Mesenchymal stem cell (in vitro differentiated cells and primary cell): ENCODE measurements around the gene LIMCH1.

Source experiments
- DNase-seq: peaks from one replicate; pipeline ENCODE4 v3.0.0-alpha.2; 2013
- H2AFZ ChIP-seq: one replicate; pipeline ENCODE4 v1.6.1; 2013; ENCODE audit warnings: low read depth, mild to moderate bottlenecking, control low read depth, inconsistent platforms, low read length, moderate library complexity
- H2AK5ac ChIP-seq: 2 replicates; pipeline ENCODE4 v1.6.1; 2013; ENCODE audit warnings: low read length, moderate library complexity, mild to moderate bottlenecking, inconsistent platforms; ENCODE audit not compliant: severe bottlenecking
- H2BK120ac ChIP-seq: one replicate; pipeline ENCODE4 v1.6.1; 2013; ENCODE audit warnings: low read depth, mild to moderate bottlenecking, inconsistent platforms, low read length, moderate library complexity
- H2BK12ac ChIP-seq, 2 experiments: one replicate each; pipeline ENCODE4 v1.6.1; 2013; ENCODE audit warnings: inconsistent platforms in 2 of 2, low read length in 2 of 2, mild to moderate bottlenecking in 2 of 2, moderate library complexity in 2 of 2, control low read depth in 1 of 2
- H2BK15ac ChIP-seq: one replicate; pipeline ENCODE4 v1.6.1; 2013; ENCODE audit warnings: mild to moderate bottlenecking, low read depth, inconsistent platforms; ENCODE audit not compliant: poor library complexity, severe bottlenecking
- H2BK5ac ChIP-seq: 2 replicates; pipeline ENCODE4 v1.6.1; 2013; ENCODE audit warnings: low read depth, mild to moderate bottlenecking, low read length, control low read depth, inconsistent platforms; ENCODE audit not compliant: poor library complexity, severe bottlenecking
- H3K14ac ChIP-seq, 2 experiments: one replicate each; pipeline ENCODE4 v1.6.1; 2013; ENCODE audit warnings: inconsistent platforms in 2 of 2, low read length in 2 of 2, control low read depth in 1 of 2, mild to moderate bottlenecking in 1 of 2, moderate library complexity in 1 of 2
- H3K18ac ChIP-seq, 2 experiments: one replicate each; pipeline ENCODE4 v1.6.1; 2013; ENCODE audit warnings: inconsistent platforms in 2 of 2, low read length in 2 of 2, control low read depth in 1 of 2, low read depth in 1 of 2, mild to moderate bottlenecking in 1 of 2
- H3K23ac ChIP-seq, 2 experiments: one replicate each; pipeline ENCODE4 v1.6.1; 2013; ENCODE audit warnings: inconsistent platforms in 2 of 2, low read length in 2 of 2, mild to moderate bottlenecking in 2 of 2, moderate library complexity in 2 of 2, control low read depth in 1 of 2
- H3K27ac ChIP-seq: 2 replicates; pipeline ENCODE4 v1.5.1; 2013; ENCODE audit warnings: mild to moderate bottlenecking, moderate library complexity, low read length, control low read depth, inconsistent platforms; ENCODE audit not compliant: poor library complexity, severe bottlenecking
- H3K27me3 ChIP-seq, 2 experiments: 2 replicates each; pipeline versions ENCODE4 v1.6.1 to v1.7.0; 2013; ENCODE audit warnings: low read length in 2 of 2, mild to moderate bottlenecking in 2 of 2, moderate library complexity in 2 of 2, control low read depth in 1 of 2, inconsistent platforms in 1 of 2; ENCODE audit not compliant: control insufficient read depth in 1 of 2, insufficient read depth in 1 of 2
- H3K36me3 ChIP-seq, 2 experiments: 2 replicates each; pipeline versions ENCODE4 v1.6.1 to v1.7.0; 2013; ENCODE audit warnings: low read length in 2 of 2, control low read depth in 1 of 2, inconsistent platforms in 1 of 2, low read depth in 1 of 2, mild to moderate bottlenecking in 1 of 2; ENCODE audit not compliant: insufficient read depth in 2 of 2, control insufficient read depth in 1 of 2
- H3K4ac ChIP-seq, 2 experiments: one replicate each; pipeline ENCODE4 v1.6.1; 2013; ENCODE audit warnings: inconsistent platforms in 2 of 2, low read length in 2 of 2, mild to moderate bottlenecking in 2 of 2, moderate library complexity in 2 of 2, control low read depth in 1 of 2, low read depth in 1 of 2
- H3K4me1 ChIP-seq: 2 replicates; pipeline ENCODE4 v1.6.1; 2013; ENCODE audit warnings: low read depth, low read length, control low read depth; ENCODE audit not compliant: control insufficient read depth, insufficient read depth
- H3K4me2 ChIP-seq: 2 replicates; pipeline ENCODE4 v1.6.1; 2013; ENCODE audit warnings: low read length, mild to moderate bottlenecking, inconsistent platforms; ENCODE audit not compliant: poor library complexity, severe bottlenecking
- H3K4me3 ChIP-seq, 2 experiments: 2 replicates each; pipeline versions ENCODE4 v1.5.1 to v1.7.0; 2013; ENCODE audit warnings: low read length in 2 of 2, mild to moderate bottlenecking in 2 of 2, control low read depth in 1 of 2, low read depth in 1 of 2; ENCODE audit not compliant: insufficient read depth in 1 of 2
- H3K79me1 ChIP-seq: replicated peaks from 2 replicates; pipeline ENCODE4 v1.6.1; 2013; ENCODE audit warnings: mild to moderate bottlenecking, control low read depth, low read length, inconsistent platforms; ENCODE audit not compliant: poor library complexity, severe bottlenecking
- H3K9ac ChIP-seq: 2 replicates; pipeline ENCODE4 v1.7.0; 2013; ENCODE audit warnings: mild to moderate bottlenecking, low read length, moderate library complexity
- H3K9me3 ChIP-seq: 2 replicates; pipeline ENCODE4 v1.7.0; 2013; ENCODE audit warnings: mild to moderate bottlenecking, low read length; ENCODE audit not compliant: control insufficient read depth
- H4K8ac ChIP-seq: one replicate; pipeline ENCODE4 v1.6.1; 2013; ENCODE audit warnings: inconsistent platforms, mild to moderate bottlenecking, low read length, moderate library complexity
- H4K91ac ChIP-seq: one replicate; pipeline ENCODE4 v1.6.1; 2013; ENCODE audit warnings: mild to moderate bottlenecking, low read length, inconsistent platforms
- WGBS: methylation state at CpG from one replicate; pipeline ENCODE4 v1.1.7; 2013; ENCODE audit warnings: mixed read lengths; 5-methylcytosine and 5-hydroxymethylcytosine counted together

Gene LIMCH1

DNA sequence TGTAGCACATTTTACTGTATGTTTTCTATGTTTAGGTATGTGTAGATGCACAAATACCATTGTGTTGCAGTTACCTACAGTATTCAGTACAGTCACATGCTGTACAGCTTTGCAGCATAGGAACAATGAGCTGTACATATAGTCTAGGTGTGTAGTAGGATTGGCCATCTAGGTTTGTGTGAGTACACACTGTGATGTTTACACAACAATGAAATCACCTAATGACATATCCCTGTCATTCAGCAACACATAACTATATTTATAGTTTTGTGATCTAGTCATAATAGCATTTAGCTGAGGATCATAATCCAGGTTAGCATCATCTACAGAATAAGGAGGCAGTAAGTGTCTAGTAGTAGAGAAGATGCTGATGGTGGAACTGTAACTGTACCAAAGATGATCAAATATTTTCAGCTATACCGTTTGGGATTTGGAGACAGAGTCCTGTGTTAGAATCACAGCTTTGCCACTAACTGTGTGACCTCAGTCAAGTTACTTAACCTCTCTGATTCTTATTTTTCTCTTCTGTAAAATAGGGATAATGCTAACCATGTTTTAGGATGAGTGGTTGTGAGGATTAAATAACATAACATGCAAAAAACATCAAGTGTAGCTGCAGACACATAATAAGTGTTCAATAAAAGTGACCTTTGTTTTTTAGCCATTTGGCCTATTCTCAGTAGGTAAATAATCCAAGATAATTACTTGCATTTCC, 73.3 kb downstream of the LIMCH1 start:
- Histone ChIP-seq H3K36me3 (no peaks in the 10 kb centered on the region), H3K27me3 (peaks cover 0 to 9% of the 10 kb centered on the region in 2 experiments), H4K91ac (no peak overlapping the region), H3K18ac (no peak overlapping the region), H2BK5ac (no peak overlapping the region), H3K4me1 (peaks cover 6% of the 10 kb centered on the region), H3K14ac (no peak overlapping the region), H3K27ac (no peak overlapping the region), H2BK12ac (no peak overlapping the region), H2BK120ac (no peak overlapping the region), H3K9me3 (no peaks in the 10 kb centered on the region), H3K23ac (no peak overlapping the region), H3K9ac (no peak overlapping the region), H2AFZ (no peak overlapping the region), H3K4ac (no peak overlapping the region), H2BK15ac (no peak overlapping the region), H4K8ac (no peak overlapping the region), H3K79me1 (no peaks in the 10 kb centered on the region), H2AK5ac (no peak overlapping the region), H3K4me3 (no peak overlapping the region), H3K4me2 (no peak overlapping the region)
- no peak for DNase-seq
- 80% methylated on average over 1 of the region's 1 CpG for WGBS

DNA sequence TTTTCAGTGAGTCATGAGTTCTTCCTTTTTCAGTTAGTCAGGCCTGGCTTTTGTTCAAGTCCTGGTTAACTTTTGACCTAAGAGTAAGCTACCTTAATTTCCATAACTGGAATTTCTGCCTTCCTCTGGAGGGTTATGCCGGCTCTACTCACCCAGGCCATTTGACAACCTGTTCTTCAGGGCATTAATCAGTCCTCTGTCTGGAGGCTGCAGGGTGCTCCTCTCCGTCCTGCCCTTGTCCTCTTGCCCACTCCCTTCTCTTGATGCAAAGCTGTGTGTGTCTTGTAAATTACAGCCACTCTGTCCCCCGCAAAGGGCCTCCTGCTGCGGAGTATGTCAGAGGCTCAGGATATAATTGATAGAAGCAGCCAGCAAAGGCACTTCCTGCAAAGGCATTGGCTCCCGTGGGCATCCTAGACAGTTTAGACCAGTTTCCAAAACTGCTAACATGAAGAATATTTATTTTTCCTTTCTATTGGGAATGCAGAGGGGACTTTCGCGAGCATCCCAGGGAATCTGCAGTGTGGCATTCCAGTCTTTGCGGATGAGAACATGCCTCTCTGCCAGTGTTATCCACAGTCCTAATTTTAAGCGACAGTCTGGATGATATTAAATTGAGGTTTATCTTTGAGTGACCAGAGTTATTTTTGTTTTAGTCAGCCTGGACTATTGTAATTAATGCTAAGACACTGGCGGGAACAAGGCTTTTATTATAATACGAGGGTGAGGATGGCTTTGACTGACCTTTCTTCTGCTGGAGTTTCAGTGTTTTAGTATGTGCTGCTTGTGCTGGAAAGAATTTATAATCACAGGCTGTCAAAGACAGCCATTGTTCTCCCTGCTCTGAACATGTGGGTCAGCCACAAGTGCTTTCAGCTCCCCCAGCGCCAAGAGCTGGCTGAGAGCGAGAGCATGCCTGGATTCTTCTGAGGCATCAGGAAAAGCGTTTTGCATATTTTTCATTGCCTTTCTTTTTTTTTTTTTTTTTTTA, 74.2 kb downstream of the LIMCH1 start:
- no peak overlapping the region for H3K18ac ChIP-seq
- no peak overlapping the region for H2BK15ac ChIP-seq
- H2AK5ac ChIP-seq = no peak overlapping the region
- peak; percentile 55 for DNase-seq
- no peak overlapping the region for H3K9ac ChIP-seq
- no peak overlapping the region for H4K91ac ChIP-seq
- no peaks in the 10 kb centered on the region for H3K79me1 ChIP-seq
- H3K27me3 ChIP-seq = peaks cover 0 to 9% of the 10 kb centered on the region in 2 experiments
- no peak overlapping the region for H4K8ac ChIP-seq
- H3K4me2 ChIP-seq = peak overlapping the region; percentile 6
- H3K14ac ChIP-seq = no peak overlapping the region
- peaks cover 6% of the 10 kb centered on the region for H3K4me1 ChIP-seq
- H3K27ac ChIP-seq = peak overlapping the region; percentile 9
- WGBS = 27% methylated on average over 13 of the region's 14 CpGs
- no peak overlapping the region for H2BK12ac ChIP-seq
- no peak overlapping the region for H2BK120ac ChIP-seq
- no peak overlapping the region for H2AFZ ChIP-seq
- no peaks in the 10 kb centered on the region for H3K9me3 ChIP-seq
- no peaks in the 10 kb centered on the region for H3K36me3 ChIP-seq
- H3K4ac ChIP-seq = no peak overlapping the region
- H3K4me3 ChIP-seq = no peak overlapping the region
- no peak overlapping the region for H3K23ac ChIP-seq
- H2BK5ac ChIP-seq = no peak overlapping the region

DNA sequence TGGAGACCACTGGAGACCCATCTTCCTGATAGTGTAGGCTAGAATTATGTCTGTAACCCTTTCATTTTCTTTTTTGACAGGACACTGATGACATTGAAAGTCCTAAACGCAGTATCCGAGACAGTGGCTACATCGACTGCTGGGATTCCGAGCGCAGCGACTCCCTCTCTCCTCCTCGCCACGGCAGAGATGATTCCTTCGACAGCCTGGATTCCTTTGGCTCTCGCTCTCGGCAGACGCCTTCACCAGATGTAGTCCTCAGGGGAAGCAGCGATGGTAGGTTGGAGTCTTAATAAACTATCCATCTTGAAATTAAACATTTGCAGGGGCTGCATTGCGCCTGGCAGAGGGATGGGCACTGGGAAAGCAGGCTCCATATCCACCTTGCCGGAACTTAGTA, 75.4 kb downstream of the LIMCH1 start:
- H3K14ac ChIP-seq = no peak overlapping the region
- no peak overlapping the region for H4K91ac ChIP-seq
- no peak overlapping the region for H2BK15ac ChIP-seq
- H2BK12ac ChIP-seq = peak overlapping the region in 1 of 2 experiments; percentile 63
- H4K8ac ChIP-seq = no peak overlapping the region
- peak overlapping the region; percentile 45 for H3K4me2 ChIP-seq
- DNase-seq = peak; percentile 19
- H2BK5ac ChIP-seq = no peak overlapping the region
- H3K36me3 ChIP-seq = no peaks in the 10 kb centered on the region
- 78% methylated on average over 11 of the region's 15 CpGs for WGBS
- H3K4me1 ChIP-seq = peaks cover 6% of the 10 kb centered on the region
- peak overlapping the region in 1 of 2 experiments; percentile 67 for H3K4me3 ChIP-seq
- H3K4ac ChIP-seq = no peak overlapping the region
- no peaks in the 10 kb centered on the region for H3K9me3 ChIP-seq
- no peaks in the 10 kb centered on the region for H3K79me1 ChIP-seq
- peaks cover 0 to 9% of the 10 kb centered on the region in 2 experiments for H3K27me3 ChIP-seq
- H3K23ac ChIP-seq = no peak overlapping the region
- H3K27ac ChIP-seq = no peak overlapping the region
- H2AK5ac ChIP-seq = no peak overlapping the region
- peak overlapping the region in 1 of 2 experiments; percentile 64 for H3K18ac ChIP-seq
- peak overlapping the region; percentile 13 for H3K9ac ChIP-seq
- no peak overlapping the region for H2BK120ac ChIP-seq
- H2AFZ ChIP-seq = no peak overlapping the region

DNA sequence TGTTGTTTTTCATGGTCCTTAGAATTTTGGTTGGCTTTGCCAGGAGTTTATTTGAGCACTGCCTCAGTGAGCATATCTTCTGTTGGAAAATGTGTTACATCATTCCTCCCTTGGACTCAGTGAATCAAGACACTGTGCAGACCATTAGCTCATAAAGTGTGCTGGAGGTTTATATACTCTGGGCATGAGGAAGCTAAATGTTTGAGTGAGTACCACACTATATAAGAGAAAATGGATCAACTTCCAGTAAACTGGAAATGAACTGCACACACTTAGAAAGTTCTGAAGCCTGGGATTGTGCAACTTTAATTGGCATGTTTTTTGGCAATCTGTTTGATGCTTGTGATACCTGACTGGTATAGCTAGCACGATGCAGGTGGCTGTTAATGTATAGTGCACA, 75.9 kb downstream of the LIMCH1 start:
- Histone ChIP-seq H3K4me2 (no peak overlapping the region), H3K18ac (peak overlapping the region in 1 of 2 experiments; percentile 44), H3K4me1 (peaks cover 6% of the 10 kb centered on the region), H3K14ac (no peak overlapping the region), H3K4me3 (peak overlapping the region in 1 of 2 experiments; percentile 67), H3K23ac (no peak overlapping the region), H3K36me3 (no peaks in the 10 kb centered on the region), H2BK120ac (no peak overlapping the region), H3K4ac (no peak overlapping the region), H2AFZ (no peak overlapping the region), H2BK12ac (no peak overlapping the region), H4K91ac (no peak overlapping the region), H3K27me3 (peaks cover 0 to 10% of the 10 kb centered on the region in 2 experiments), H3K27ac (no peak overlapping the region), H4K8ac (no peak overlapping the region), H2BK5ac (no peak overlapping the region), H2BK15ac (no peak overlapping the region), H3K9me3 (no peaks in the 10 kb centered on the region), H2AK5ac (no peak overlapping the region), H3K79me1 (no peaks in the 10 kb centered on the region), H3K9ac (peak overlapping the region; percentile 13)
- peak; percentile 35 for DNase-seq
- 96% methylated on average over 1 of the region's 1 CpG for WGBS
